NCI-H526 treated with DMSO at 0.1 percent for 48 hours (cell line): ENCODE measurements around the gene ILF3.
"Not testable (repeated sequence)": the region's sequence is repeated elsewhere in the genome, so short reads cannot be mapped to it uniquely, and the experiment has no call there.

ENCODE experiments used
- DNase-seq: peaks from one replicate; lab custom pipeline; 2025; lab: John Stamatoyannopoulos, UW

ILF3 gene

DNA sequence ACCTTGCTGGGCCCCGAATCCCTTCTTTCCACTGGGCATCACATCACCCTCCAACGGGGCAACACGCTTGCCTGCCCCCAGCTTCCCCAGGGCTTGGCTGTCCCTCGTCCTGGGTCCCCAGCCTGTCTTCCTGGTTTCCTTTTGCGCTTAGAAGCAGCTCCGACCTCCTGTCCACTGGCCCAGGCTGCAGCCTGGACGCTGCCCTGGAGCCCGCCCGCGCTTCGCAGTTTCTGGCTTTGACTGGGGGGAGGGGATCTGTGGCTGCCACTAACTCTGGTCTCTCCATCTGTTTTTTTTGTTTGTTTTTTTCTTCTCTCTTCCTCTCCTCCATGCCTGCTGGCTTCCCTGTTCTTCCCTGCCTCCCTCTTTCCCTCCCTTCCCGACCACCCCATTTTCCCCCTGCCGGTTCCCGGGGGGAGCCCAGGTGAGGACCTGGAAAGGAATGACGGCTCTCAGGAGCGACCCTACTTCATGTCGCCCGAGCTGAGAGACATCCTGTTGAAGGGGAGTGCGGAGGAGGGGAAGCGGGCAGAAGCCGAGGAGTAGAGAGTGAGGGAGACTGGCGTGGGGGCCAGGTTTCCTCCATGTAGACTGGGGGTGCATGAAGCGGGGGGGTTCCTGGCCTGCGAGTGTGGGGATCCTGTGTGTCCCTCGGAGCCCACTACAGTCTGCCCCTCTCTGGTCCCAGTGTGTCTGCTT lies 11.5 kb upstream of the ILF3 start:
- DNase-seq: no peak

GRCh38 chr19:10643172-10643967 lies 10.8 kb upstream of the ILF3 start:
- DNase-seq: no peak

DNA sequence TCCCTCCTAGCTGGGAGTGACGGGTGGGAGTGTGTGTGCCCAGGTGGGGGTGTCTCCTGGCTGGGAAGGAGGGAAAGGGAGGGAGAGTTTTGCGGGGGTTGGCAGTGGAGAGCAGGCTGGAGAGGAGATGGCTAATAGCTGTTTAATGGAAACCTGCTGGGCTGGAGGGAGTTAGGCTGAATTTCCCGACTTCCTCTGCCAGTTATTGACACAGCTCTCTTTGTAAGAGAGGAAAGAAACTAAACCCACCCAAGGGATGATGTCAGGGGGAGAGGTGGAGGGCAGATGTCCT lies 10.2 kb upstream of the ILF3 start:
- no peak for DNase-seq

DNA sequence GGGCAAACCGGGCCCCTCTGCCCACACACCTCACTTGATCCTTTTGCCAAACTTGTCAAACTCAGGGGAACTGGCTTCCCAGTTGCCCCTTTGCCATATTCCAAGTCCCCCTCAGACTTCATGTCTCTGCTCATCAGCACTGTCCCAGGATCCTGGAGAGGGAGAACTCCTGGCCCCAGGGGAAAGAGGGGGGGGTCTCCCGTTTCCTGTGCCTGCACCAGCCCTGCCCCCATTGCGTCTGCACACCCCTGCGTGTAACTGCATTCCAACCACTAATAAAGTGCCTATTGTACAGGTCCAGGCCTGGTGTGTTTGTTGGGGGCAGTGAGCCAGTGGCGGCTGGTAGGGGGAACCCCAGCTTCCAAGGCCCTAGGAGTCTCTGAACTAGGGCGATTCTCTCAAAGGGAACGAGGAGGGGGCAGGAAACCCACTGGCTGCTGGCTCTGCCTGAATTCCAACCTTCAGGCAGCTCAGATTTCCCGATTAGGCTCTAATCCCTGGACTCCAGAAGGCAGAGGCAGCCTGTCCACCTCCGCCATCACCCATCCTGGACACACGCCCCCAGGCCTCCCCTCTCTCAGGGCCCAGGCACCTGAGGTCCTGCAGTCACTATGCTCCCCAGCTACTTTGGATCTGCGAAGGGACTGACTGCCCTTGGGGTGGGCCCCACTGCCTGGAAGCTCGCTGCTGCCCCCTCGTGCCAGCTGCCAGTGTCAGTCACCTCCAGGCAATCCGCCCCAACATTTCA lies 9.7 kb upstream of the ILF3 start:
- DNase-seq: no peak

DNA sequence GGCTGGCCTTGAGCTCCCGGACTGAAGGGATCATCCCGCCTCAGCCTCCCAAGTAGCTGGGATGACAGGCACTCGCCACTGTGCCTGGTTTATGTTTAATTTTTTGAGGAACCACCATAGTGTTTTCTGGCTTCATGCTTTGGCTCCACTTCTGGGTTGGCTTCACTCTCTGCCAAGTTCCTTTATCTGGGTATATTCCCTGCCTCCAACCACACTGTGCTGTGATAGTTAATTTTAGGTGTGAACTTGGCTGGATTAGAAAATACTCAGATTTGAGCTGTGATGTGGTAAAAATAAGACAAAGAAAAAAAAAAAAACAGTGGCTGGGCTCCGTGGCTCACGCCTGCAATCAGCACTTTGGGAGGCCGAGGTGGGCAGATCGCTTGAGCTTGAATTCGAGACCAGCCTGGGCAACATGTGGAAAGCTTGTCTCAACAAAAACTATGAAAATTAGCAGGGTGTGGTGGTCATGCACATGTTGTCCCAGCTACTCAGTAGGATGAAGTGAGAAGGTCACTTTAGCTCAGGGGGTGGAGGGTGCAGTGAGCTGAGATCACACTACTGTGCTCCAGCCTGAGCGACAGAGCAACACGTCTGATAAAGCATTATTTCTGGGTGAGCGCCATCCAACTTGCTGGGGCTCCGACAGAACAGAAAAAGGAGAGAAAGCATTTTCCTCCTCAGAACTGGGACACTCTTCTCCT lies 7.5 kb upstream of the ILF3 start:
- DNase-seq: no peak

GRCh38 chr19:10648360-10648759 lies 5.8 kb upstream of the ILF3 start:
- no peak for DNase-seq

GRCh38 chr19:10651851-10652250 lies 2.3 kb upstream of the ILF3 start:
- no peak for DNase-seq

GRCh38 chr19:10653482-10653731 lies 739 bp upstream of the ILF3 start:
- no peak for DNase-seq

GRCh38 chr19:10654610-10655456 lies 687 bp downstream of the ILF3 start:
- DNase-seq: no peak

DNA sequence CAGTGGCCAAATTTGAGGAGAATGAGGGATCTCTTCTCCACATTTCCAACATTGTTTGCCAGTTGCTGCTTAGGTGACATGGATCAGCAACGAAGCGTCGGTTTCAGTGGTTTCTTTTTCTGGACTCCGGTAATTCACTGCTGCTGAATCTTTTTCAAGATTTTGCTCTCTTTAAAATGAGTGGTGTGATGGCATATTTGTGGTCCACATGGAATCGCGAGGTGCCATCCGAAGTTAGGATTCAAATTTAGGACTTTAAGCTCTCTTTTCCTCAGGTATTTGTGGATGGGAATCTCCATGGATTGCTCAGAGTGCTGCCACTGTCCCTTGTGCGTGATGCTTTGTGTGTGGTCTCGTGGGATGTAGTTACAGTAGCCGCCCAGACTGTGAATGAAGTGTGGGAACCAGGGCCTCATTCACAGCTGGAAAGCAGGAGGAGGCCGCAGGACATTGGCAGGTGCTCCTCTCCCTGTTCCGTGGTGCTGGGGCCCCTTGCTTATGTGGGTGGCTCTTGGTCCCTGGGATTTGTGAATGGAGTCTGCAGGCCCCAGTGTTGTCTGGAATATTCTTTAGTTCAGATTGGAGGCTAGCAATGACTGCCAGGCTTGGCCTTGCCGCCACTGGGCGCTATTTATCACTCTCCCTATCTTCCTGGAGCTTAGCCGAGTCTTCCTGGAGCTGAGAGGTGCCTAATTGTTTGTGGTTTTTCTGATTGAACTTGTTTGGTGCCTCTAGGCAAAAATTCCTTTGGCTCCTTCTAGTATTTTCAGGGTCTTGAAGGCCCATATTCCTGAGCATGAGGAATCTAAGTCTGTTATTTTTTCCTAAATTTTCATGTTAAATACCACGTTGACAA lies 1.5 kb downstream of the ILF3 start:
- DNase-seq: no peak

- no peak for DNase-seq
Observed at GRCh38 chr19:10660346-10660745, 6.2 kb downstream of the ILF3 start.

DNA sequence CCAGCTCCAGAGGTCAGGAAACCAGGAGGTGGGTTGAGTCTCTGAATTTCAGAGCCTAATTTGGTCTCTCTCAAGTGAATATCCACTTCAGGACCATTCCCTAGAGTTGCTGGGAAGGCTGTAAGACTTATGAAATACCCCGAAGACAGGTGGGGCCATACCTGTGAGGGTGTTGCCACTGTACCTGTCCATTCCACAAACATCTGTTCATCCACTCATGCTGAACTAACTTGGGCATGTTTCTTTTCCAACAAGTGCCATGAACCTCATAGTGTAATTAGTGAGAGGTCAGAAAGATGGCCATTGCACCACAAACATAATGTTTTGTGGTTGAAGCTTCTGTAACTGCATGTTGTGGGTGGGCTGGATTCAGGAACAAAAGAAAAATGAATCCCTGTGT lies 7.8 kb downstream of the ILF3 start:
- no peak for DNase-seq

GRCh38 chr19:10662384-10663251 lies 8.5 kb downstream of the ILF3 start:
- DNase-seq: no peak

GRCh38 chr19:10663252-10663563 lies 9.1 kb downstream of the ILF3 start:
- DNase-seq: not testable (repeated sequence)

- DNase-seq: no peak
Observed at GRCh38 chr19:10667867-10668266, 13.7 kb downstream of the ILF3 start.

- no peak for DNase-seq
Observed at GRCh38 chr19:10669246-10669645, 15.1 kb downstream of the ILF3 start.

GRCh38 chr19:10670182-10670581 lies 16.0 kb downstream of the ILF3 start:
- no peak for DNase-seq

- DNase-seq: no peak
Observed at GRCh38 chr19:10670876-10671804, 17.0 kb downstream of the ILF3 start.

DNA sequence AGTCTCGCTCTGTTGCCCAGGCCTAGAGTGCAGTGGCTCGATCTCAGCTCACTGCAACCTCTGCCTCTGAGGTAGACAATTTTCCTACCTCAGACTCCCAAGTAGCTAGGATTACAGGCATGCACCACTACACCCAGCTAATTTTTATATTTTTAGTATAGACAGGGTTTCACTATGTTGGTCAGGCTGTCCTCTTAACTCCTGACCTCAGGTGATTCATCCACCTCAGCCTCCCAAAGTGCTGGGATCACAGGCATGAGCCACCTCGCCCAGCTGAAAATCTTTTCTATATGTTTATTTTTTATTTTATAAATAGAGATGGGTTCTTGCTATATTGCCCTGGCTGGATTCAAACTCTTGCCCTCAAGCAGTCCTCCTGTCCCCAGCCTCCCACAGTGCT lies 17.8 kb downstream of the ILF3 start:
- DNase-seq: not testable (repeated sequence)
